Vagina (tissue), 2 donors: ENCODE measurements around the gene ABHD12.

Experiments
- POLR2A ChIP-seq, 2 donors: fragments of 450-650 bp; IDR thresholded peaks; one replicate each; pipeline ENCODE4 v1.6.1; 2017; ENCODE audit warnings: antibody characterized with exemption in 2 of 2, mild to moderate bottlenecking in 2 of 2, moderate library complexity in 2 of 2
- POLR2AphosphoS5 ChIP-seq, 2 donors: sonication (generic); formaldehyde crosslinking; IDR thresholded peaks; one replicate each; pipeline ENCODE4 v1.9.0; 2017; ENCODE audit warnings: antibody characterized with exemption in 2 of 2, mild to moderate bottlenecking in 2 of 2, low read depth in 1 of 2; ENCODE audit not compliant: insufficient read depth in 1 of 2
- TF ChIP-seq, protein P1 (sequence below), 3 experiments: fragments of 450-650 bp in 2 of 3; fragments of 200-600 bp in 1 of 3; sonication (generic) in 1 of 3; IDR thresholded peaks; one replicate each; pipeline ENCODE4 v1.5.1; 2017 to 2019; ENCODE audit warnings: antibody characterized with exemption in 3 of 3, mild to moderate bottlenecking in 2 of 3, moderate library complexity in 2 of 3

DNA sequence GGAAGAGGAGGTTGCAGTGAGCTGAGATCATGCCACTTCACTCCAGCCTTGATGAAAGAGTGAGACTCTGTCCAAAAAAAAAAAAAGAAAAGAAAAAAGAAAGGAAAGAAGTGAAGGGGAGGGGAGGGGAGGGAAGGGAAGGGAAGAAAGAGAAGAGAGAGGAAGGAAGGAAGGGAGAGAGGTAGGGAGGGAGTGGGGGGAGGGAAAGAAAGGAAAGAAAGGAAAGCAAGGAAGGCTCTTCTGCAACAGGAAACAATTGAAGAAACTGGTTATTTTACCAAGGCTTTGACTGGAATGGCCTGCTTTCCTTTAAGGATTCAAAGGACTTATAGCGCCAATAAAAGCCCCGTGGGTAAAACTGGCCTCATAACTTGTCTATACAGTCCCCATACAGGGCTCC lies 64.6 kb downstream of the ABHD12 start:
- TF ChIP-seq, protein P1, sequence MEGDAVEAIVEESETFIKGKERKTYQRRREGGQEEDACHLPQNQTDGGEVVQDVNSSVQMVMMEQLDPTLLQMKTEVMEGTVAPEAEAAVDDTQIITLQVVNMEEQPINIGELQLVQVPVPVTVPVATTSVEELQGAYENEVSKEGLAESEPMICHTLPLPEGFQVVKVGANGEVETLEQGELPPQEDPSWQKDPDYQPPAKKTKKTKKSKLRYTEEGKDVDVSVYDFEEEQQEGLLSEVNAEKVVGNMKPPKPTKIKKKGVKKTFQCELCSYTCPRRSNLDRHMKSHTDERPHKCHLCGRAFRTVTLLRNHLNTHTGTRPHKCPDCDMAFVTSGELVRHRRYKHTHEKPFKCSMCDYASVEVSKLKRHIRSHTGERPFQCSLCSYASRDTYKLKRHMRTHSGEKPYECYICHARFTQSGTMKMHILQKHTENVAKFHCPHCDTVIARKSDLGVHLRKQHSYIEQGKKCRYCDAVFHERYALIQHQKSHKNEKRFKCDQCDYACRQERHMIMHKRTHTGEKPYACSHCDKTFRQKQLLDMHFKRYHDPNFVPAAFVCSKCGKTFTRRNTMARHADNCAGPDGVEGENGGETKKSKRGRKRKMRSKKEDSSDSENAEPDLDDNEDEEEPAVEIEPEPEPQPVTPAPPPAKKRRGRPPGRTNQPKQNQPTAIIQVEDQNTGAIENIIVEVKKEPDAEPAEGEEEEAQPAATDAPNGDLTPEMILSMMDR (IDR thresholded peaks at IDR 0.05): no peak
- TF ChIP-seq POLR2AphosphoS5 (IDR thresholded peaks at IDR 0.05; ENCODE audit: insufficient read depth in 1 of 2, low read depth in 1 of 2) (no peak), POLR2A (IDR thresholded peaks at IDR 0.05) (no peak)
